T-helper 2 cell treated with Interferon-gamma antibody and Interleukin-4, amounts not matched to agents 100 ng/mL and 5 ng/mL, for 36 hours (primary cell): Measurements from ENCODE around the gene PTPRA. TPM values are rescaled to one million over a fixed set of nuclear protein-coding genes. Genes with fewer than 3 reads are reported as not detected.
"Not testable (repeated sequence)": the region's sequence is repeated elsewhere in the genome, so short reads cannot be mapped to it uniquely, and the experiment has no call there.

ENCODE experiments used
- intact Hi-C: fragments of 100-400 bp; cut with micrococcal nuclease; formaldehyde crosslinking; loops from one replicate; pipeline ENCODE4 v1.15.1; 2023
- total RNA-seq: library from RNA; stranded (reverse); gene quantifications from 2 replicates; pipeline ENCODE4 v1.2.3, GENCODE V29; 2022

Gene PTPRA, protein sequence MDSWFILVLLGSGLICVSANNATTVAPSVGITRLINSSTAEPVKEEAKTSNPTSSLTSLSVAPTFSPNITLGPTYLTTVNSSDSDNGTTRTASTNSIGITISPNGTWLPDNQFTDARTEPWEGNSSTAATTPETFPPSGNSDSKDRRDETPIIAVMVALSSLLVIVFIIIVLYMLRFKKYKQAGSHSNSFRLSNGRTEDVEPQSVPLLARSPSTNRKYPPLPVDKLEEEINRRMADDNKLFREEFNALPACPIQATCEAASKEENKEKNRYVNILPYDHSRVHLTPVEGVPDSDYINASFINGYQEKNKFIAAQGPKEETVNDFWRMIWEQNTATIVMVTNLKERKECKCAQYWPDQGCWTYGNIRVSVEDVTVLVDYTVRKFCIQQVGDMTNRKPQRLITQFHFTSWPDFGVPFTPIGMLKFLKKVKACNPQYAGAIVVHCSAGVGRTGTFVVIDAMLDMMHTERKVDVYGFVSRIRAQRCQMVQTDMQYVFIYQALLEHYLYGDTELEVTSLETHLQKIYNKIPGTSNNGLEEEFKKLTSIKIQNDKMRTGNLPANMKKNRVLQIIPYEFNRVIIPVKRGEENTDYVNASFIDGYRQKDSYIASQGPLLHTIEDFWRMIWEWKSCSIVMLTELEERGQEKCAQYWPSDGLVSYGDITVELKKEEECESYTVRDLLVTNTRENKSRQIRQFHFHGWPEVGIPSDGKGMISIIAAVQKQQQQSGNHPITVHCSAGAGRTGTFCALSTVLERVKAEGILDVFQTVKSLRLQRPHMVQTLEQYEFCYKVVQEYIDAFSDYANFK
- total RNA-seq, result 65.4 and 70.2 TPM in 2 replicates

DNA sequence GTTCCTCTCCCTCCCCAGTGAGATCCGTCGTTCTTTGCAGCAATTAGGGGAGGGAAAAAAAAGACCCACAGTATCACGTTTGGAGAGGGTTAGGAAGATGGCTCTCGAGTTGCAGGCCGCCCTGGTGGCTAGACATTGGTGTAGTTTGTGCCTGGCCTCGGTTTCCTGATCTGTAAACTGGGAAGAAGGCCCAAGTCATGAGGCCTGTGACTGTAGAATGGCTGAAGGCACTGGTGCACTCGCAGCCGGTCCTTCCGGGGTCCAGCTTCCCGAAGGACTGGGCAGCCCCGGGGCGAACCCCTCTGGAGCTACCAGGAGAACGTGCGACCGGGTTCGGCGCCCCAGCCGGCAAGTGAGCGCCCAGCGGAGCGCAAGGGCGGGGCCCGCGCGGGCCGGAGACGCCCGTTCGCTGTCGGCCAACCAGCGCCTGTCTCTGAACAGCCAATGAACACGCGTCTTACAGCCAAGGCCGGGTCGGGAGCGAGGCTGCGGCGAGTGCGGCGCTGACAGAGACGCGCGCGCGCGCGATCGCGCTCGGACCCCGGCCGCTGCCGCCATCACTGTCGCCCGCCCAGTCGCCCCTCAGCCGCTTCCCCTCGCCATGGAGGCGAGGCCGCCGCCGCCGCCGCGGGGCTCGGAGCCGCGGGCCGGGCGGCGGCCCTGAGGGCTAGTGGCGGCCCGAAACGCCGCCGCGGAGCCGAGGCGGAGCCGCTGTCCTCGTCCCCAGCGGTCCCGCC lies at the start of gene PTPRA:
Gene PTPRA (plus strand): TSS at position 472 of the 737 bp plus-strand sequence. CDS start 90,797 bp downstream, outside the sequence.
- intact Hi-C loops, result loop anchor here (1.0 to 10.0 kb wide), 6 partner anchors 33 to 444 kb away; partner anchors contain the start of genes EBF4, FASTKD5, PCED1A and UBOX5

DNA sequence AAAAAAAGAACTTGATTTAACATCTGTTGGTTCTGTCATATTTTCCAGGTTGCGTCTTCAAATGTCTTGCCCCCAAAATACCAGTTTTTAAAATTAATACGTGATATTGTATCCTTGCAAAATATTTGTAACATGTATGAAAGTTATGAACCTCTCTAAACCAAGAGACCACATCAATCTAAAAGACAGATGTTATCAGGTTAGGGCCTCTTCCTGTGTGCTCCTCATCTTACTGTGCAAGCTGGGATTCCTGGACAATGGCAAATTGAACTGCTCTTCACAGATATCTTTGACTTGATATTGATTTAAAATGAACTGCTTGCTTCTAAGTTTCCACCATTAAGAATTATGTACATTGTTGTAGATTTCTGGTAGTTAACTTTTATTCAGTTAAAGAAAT lies 47.5 kb upstream of the PTPRA start:
- intact Hi-C loops, result no loop called here

DNA sequence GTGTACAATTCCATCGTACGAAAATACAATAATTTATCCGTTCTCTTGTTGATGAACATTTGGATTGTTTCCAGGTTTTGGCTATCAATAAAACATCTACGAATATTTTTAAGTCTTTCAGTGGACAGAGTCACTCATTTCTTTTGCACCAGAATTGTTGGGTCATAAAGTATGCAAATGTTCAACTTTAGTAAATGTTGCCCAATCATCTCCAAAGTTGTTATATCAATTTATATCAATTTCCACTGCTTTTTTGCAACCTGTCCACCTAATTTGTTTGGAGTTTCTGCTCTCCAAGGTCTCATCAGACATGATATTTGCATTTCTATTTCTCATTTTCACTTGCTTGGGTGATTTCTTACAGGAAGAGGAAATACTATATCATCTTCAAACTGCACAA lies 46.6 kb upstream of the PTPRA start:
- intact Hi-C loops, result no loop called here

DNA sequence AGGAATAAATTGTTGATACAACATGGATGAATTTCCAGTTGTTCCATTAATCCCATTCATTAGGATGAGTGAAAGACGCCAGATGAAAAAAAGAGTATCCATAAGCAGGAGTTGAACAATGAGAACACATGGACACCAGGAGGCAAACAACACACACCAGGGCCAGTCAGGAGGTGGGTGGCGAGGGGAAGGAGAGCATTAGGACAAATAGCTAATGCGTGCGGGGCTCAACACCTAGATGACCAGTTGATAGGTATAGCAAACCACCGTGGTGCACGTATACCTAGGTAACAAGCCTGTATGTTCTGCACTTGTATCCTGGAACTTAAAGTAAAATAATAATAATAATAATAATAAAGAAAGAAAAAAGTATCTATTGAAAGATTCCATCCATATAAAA lies 43.9 kb upstream of the PTPRA start:
- intact Hi-C loops, result no loop called here

DNA sequence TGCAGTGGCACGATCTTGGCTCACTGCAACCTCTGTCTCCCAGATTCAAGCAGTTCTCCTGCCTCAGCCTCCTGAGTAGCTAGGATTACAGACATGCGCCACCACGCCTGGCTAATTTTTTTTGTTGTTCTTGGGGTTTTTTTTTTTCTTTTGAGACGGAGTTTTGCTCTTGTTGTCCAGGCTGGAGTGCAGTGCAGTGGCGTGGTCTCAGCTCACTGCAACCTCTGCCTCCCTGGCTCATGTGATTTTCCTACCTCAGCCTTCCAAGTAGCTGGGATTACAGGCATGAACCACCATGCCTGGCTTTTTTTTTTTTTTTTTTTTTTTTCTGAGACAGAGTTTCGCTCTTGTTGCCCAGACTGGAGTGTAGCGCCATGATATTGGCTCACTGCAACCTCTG lies 42.1 kb upstream of the PTPRA start:
- intact Hi-C loops, result not testable (repeated sequence)

DNA sequence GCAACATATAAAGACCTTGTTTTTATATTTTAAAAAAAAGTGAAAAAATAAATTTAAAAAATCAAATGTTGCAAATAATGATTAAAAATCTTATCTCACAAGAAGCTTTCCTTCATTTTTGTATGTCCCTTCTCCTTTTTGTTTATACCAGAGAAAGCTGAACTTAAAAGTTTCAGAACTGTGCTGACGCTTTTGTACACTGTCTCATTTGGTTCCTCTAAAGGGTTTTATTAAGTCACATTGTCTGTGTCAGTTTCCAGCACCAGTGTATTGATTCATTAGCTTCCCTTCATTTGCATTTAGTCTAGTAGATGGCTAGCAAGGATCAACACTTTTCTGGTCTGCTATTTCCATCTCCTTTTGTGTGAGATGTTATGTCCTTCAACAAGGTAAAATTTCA lies 39.5 kb upstream of the PTPRA start:
- intact Hi-C loops, result no loop called here

DNA sequence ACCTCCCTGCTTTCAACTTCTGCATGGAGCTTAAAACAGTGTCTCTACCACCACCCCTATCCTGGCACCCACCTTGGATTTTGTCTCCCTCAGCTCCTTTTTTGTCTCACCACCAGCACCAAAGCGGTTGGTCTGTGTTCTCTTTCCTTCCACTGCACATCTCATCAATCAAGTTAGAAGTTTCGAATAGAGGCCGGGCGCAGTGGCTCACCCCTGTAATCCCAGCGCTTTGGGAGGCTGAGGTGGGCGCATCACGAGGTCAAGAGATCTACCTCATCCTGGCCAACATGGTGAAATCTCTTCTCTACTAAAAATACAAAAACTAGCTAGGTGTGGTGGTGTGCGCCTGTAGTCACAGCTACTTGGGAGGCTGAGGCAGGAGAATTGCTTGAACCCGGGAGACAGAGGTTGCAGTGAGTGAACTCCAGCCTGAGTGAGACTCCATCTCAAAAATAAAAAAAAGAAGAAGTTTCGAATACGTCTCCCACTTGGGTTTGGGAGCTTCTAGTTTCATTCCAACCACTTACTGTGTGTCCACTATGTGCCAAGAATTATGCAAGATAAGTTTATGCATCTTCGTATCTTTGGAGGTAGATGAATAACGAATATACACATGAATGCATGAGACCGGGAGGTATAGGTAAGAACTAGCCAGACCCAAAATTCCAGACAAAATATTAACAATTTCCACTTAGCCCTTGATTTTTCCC lies 38.7 kb upstream of the PTPRA start:
- intact Hi-C loops, result no loop called here

DNA sequence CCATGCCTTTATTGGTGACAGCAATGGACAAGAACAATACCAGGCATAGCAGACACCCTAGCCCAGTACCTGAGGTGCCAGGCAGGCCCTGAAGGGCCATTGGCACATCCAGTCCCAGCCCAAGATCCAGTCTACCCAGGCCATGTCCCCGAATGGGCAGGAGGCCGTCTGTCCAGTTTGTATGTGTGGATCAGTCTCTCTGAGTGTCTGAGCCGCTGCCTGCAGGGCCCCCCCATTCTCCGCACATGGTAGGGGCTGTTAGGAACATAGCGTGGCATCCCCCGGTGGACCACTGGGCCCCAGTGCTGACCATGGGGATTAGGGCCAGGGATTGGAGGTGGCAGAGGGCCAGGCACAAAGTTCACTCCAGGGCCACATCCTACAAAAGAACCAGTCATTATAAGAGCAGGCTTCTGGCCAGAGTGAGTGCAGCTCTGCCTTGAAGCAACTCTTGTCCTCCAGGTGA lies 37.9 kb upstream of the PTPRA start:
- intact Hi-C loops, result no loop called here

DNA sequence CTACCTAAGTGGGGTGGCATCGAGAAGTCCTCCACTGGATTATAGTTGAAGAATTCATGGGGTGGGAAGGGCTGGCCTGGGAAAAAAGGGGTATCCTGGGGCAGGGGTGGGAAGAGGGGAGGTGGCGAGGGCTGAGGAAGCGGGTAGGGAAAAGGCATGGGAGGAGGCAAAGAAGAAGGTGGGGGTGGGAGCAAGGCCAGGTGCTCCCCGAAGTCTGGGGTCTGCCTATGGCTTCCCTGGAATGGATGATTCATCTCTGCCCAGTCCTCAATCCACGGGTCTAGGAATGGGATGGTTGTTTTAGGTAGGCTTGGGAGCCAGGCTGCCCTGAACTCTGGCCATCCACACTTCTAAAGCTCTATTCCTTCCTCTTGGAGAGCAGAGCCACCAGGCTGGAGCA lies 37.2 kb upstream of the PTPRA start:
- intact Hi-C loops, result no loop called here

DNA sequence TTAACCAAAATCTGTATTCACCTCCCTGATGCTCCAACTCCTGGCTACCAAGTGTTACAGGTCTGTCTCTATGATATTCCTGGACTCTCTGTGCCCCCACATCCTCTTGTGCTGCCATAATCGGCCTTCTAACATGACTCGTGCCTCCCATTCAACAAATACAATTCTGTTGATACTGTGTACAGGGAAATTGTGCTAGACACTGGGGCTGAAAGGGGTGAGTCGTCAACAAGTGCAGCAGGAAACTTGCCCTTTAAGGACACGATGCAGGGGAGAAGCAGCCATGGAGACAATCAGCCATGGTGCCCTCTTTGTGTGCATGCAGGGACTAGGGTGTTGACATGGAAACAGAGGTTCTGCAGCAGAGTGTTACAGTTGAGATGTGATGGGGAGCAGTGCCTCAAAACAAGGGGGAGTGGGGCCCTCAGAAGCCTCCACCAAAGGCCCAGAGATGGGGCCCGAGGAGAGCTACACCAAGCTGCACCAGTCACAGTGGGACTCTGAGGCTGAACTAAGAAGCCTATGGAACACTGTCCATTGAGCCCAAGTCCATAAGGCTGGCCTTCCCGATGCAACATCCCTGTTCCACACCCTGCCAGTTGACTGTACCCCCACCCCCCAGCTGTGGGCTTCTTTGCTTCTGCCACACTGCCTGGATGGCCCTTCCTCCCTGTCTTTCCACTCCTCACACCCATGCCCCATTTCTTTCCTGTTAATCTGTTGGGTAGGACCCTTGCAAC lies 35.9 kb upstream of the PTPRA start:
- intact Hi-C loops, result no loop called here

DNA sequence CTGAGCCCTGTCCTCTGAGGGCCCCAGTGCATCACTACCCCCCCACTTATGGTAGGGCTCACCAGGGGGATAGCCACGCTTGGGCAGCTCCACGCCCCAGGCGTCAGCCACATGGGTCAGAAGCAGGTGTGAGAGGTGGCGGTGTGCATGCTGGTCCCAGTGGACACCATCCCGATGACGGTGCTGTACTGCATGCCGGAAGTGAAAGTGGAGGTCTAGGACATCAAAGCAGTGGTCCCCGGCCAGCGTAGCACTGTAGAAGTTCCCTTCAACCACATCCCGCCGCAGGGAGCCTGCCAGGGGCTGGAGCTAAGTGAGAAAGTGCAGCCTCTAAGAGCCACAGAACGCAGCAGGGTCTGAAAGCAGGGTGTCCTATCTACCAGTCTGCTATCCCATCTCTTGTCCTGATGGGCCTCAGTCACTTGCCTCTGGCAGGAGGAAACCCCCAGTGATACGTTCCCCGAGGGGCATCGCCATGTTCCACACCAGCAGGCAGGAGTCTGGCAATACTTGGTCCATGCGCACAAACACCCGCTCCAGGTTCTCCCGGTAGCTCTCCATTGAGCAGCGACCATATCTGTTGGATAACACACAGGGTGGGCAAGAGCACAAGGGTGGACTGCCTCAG lies 35.0 kb upstream of the PTPRA start:
- intact Hi-C loops, result no loop called here

DNA sequence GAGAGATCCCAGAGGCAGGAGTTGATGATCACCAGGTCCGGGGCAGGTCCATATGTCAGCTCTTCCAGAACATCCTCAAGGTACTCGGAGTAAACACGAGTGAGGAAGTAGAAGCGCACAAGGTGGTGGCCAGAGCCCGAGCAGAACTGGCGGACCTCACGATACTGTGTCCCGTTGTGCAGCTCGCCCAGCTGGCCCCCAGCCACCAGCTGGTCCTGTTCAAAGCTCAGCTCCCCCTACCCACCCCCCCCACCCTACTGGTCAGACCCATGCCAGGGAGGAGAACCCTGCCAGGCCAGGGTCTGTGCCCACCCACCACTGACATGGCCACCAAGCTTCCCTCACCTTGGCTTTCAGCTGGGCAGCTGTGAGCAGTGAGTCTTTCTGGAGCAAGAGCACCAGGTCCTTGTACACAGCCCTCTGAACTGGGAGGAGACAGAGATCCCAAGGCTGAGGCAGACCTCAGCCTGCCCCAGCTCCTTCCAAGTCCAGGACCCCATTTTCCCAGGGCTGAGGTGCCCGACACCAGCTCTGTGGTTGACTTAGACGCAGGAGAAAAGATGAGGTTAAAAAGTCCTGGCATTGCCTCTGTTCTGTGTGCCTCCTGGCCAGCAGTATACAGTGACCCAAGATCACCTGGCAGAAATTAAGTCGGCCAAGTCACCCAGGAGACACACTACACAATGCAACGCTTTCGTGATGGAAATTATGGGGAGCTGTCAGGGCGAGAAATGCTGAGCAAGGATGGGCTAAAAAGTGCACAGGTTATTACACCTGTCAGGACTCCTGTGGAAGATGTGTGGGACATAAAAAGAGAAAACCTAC lies 34.2 kb upstream of the PTPRA start:
- intact Hi-C loops, result no loop called here

DNA sequence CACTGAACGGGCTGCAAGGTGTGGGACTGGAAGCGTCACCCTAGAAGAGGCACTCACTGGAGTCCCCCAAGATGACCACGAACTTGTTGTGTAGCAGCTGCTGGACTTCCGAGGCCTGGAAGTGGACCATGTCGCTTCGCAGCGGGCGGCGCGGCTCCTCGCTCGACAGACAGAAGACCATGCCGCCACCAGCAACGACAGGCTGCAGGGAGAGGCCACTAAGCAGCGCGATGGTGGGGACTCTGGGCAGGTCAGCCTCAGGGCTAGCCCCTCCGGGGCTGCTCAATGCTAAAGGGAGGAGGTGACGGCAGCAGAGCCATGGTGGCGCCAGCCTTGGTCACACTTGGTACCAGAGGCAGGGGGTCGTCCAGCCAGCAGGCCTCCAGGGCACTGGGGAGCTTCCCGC lies 33.5 kb upstream of the PTPRA start:
- intact Hi-C loops, result loop anchor here (1.0 to 2.0 kb wide), 3 partner anchors 34 to 331 kb away; partner anchors contain the start of genes IDH3B, PTPRA and ZNF343

DNA sequence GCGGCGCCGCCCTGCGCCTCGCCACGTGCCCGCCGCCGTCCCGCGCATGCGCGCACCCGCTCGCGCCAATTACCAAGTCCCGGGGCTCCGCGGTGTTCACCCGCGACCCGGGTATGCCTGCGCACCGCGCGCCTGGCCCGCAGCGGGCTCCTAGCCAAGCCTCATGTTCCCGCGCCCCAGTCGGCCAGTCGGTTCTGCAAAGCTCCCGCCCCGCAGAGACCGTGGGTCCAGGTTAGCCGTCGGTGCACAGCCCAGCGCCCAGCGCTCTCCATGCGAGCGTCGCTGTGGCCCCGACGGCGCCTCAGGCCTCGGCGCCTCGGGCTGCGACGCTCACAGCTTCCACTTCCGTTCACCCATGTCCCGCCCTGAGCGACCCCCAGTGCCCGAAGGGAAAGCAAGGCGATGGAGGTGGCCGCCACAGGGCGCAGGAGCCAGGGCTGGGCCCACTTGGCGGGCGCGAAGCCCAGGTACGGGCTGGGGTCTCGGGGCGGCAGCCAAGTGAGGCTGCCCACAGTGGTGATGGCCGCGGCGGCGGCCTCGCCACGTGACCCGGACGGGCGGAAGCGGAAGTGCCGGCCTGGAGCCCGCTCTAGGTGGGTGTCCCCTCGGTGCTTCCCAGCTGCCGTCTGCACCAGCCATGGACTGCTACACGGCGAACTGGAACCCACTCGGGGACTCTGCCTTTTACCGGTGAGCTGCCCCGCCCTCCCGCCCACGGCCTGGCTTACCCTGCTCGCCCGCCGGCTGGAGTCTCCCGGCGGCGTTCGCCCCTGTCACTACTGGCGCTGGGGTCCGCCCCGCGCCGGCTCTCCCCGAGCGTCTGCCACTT lies 32.9 kb upstream of the PTPRA start, which contains the start of the genes PCED1A and VPS16:
Gene PCED1A (minus strand): TSS at position 518 of the 829 bp plus-strand sequence. CDS start 743 bp downstream, outside the sequence.
Gene VPS16 (plus strand): TSS at position 608 of the 829 bp plus-strand sequence. CDS start 30 bp downstream, at position 638.
- intact Hi-C loops, result loop anchor here (1.0 to 2.0 kb wide), 3 partner anchors 33 to 332 kb away; partner anchors contain the start of genes IDH3B, PTPRA and ZNF343

DNA sequence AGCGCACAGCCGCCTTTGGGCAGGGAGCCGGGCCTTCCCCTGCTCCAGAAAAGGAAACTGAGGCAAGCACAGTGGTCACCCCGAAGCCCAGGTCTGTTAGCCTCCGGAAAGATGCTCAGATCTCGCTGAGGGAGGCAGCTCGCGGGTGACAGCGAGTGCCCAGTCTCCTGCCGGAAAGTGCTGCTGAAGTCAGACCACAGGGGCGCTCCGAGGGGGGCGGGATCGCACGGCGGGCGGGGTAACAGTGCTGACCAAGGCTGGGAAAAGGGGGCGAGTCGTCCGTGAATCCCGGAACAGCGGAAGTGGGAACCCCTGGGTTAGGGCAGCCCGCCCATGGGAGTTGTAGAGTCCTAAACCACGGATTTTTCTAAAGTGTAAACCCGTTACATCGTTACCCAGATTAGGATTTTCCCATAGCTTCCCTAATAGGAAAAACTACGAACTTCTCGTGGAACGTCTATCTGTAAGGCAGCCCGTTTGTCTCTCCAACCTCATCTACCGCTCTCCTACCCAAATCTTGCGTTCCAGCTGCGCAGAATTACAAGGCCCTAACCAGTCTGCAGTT lies 32.2 kb upstream of the PTPRA start:
- intact Hi-C loops, result loop anchor here (1.0 to 2.0 kb wide), 3 partner anchors 32 to 332 kb away; partner anchors contain the start of genes IDH3B, PTPRA and ZNF343

DNA sequence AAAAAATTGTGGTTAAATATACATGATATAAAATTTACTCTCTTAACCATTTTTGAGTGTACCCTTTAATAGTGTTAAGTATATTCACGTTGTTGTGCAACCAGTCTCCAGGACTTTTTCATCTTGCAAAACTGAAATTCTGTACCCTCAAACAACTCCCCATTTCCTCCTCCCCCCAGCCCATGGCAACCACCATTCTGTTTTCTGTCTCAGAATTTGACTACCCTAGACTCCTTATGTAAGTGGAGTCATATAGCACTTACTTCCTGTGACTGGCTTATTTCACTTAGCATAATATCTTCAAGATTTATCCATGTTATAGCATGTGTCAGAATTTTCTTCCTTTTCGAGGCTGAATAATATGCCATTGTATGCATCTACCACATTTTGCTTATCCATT lies 27.7 kb upstream of the PTPRA start:
- intact Hi-C loops, result no loop called here

DNA sequence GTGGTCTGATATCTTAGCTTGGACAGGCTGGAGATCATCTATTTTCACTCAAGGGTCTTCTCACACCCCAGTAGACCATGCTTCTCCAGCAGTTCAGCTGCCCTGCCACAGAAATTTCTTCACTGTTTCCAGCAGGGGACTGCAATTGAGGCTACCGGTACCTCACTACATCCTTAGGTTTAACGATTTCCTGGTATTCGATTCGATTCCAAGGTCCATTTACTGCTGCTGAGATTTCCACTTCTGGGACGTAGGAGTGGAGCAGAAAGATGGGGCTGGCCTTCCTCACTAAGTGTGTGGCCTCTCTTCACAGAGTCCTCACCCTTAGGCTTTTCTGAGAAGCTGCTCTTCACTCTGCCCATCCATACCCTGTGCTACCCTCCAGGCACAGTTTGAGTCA lies 26.6 kb upstream of the PTPRA start:
- intact Hi-C loops, result no loop called here
